Smooth muscle cell (in vitro differentiated cells): ENCODE data around the gene TBL3. TPM values are rescaled to one million over a fixed set of nuclear protein-coding genes. Genes with fewer than 3 reads are reported as not detected.

Experiments
- DNase-seq: peaks from one replicate; lab custom pipeline; 2025; ENCODE audit not compliant: unreplicated experiment; lab: John Stamatoyannopoulos, UW
- H2AFZ ChIP-seq: fragments of 200-600 bp; sonication (generic); 2 replicates; pipeline ENCODE4 v1.6.0; 2016; ENCODE audit warnings: antibody characterized with exemption, low read depth, mild to moderate bottlenecking
- H3F3A ChIP-seq: fragments of 200-600 bp; sonication (generic); 2 replicates; pipeline ENCODE4 v1.6.0; 2017; ENCODE audit warnings: antibody characterized with exemption, low read depth
- H3K27ac ChIP-seq: fragments of 200-600 bp; sonication (generic); 2 replicates; pipeline ENCODE4 v1.5.1; 2016; ENCODE audit warnings: low read depth, mild to moderate bottlenecking
- H3K27me3 ChIP-seq: fragments of 200-600 bp; sonication (generic); 2 replicates; pipeline ENCODE4 v1.6.1; 2016; ENCODE audit warnings: low read depth, mild to moderate bottlenecking
- H3K36me3 ChIP-seq: fragments of 200-600 bp; sonication (generic); 2 replicates; pipeline ENCODE4 v1.5.1; 2016; ENCODE audit warnings: low read depth
- H3K4me1 ChIP-seq: fragments of 200-600 bp; sonication (generic); 2 replicates; pipeline ENCODE4 v1.5.1; 2016; ENCODE audit warnings: low read depth
- H3K4me2 ChIP-seq: fragments of 200-600 bp; sonication (generic); 2 replicates; pipeline ENCODE4 v1.6.0; 2016; ENCODE audit warnings: mild to moderate bottlenecking
- H3K4me3 ChIP-seq: fragments of 200-600 bp; sonication (generic); 2 replicates; pipeline ENCODE4 v1.5.1; 2016; ENCODE audit warnings: mild to moderate bottlenecking
- H3K79me2 ChIP-seq: fragments of 200-600 bp; sonication (generic); 2 replicates; pipeline ENCODE4 v1.6.0; 2016; ENCODE audit warnings: low read depth, mild to moderate bottlenecking
- H3K9ac ChIP-seq: fragments of 200-600 bp; sonication (generic); 2 replicates; pipeline ENCODE4 v1.6.0; 2016; ENCODE audit warnings: low read depth
- H3K9me3 ChIP-seq: fragments of 200-600 bp; sonication (generic); replicated peaks from 2 replicates; pipeline ENCODE4 v1.5.1; 2016; ENCODE audit warnings: low read depth
- H4K20me1 ChIP-seq: fragments of 200-600 bp; sonication (generic); 2 replicates; pipeline ENCODE4 v1.6.0; 2016; ENCODE audit warnings: low read depth
- CTCF ChIP-seq: fragments of 200-600 bp; sonication (generic); IDR thresholded peaks from 2 replicates; pipeline ENCODE4 v1.5.1; 2017; ENCODE audit warnings: borderline replicate concordance, mild to moderate bottlenecking, antibody characterized with exemption; ENCODE audit not compliant: insufficient read depth, poor library complexity, severe bottlenecking
- WGBS: methylation state at CpG from one replicate; pipeline ENCODE4 v1.1.7; 2016; ENCODE audit warnings: low lambda C conversion rate; 5-methylcytosine and 5-hydroxymethylcytosine counted together
- polyA plus RNA-seq: library from polyadenylated mRNA; unstranded; fragments of >200 nt; fragmentation: Nextera tagmentation; extraction: Ambion mirVana; gene quantifications from 2 replicates; pipeline ENCODE4 v1.2.1, GENCODE V29; 2016
- total RNA-seq: library from RNA; depleted of rRNA; stranded (reverse); fragments of >200 nt; gene quantifications from 2 replicates; pipeline ENCODE4 v1.2.3, GENCODE V29; 2014

TBL3 gene
- total and polyA plus RNA-seq, 2 experiments from 2014 or later = 28.5 to 81.7 TPM

- no peak overlapping the region for H2AFZ ChIP-seq
- no peak overlapping the region for H3K9ac ChIP-seq
- H3K4me3 ChIP-seq = peak overlapping the region; percentile 46
Observed at GRCh38 chr16:1990351-1991134, 18.7 kb downstream of the TBL3 start.

GRCh38 chr16:1991135-1991551 is 19.3 kb downstream of the TBL3 start:
- Histone ChIP-seq H2AFZ (no peak overlapping the region), H3K4me2 (peak overlapping the region; percentile 82)
- no peak for DNase-seq

More at GRCh38 chr16:1990351-1991134, 18.7 kb downstream of the TBL3 start:
- WGBS = 6% methylated on average over 45 of the region's 50 CpGs
- peak overlapping the region; percentile 82 for H3K4me2 ChIP-seq
- H3K9me3 ChIP-seq = no peaks in the 10 kb centered on the region
- H3K27me3 ChIP-seq = peaks cover 39% of the 10 kb centered on the region
- H3K27ac ChIP-seq = no peak overlapping the region
- no peaks in the 10 kb centered on the region for H3K79me2 ChIP-seq
- DNase-seq = no peak
- peaks cover 10% of the 10 kb centered on the region for H3K4me1 ChIP-seq
- no peaks in the 10 kb centered on the region for H4K20me1 ChIP-seq
- H3F3A ChIP-seq = peaks cover 13% of the 10 kb centered on the region
- H3K36me3 ChIP-seq = no peaks in the 10 kb centered on the region
- TF ChIP-seq CTCF = no peak

GRCh38 chr16:1991588-1991947 is 19.7 kb downstream of the TBL3 start:
- Histone ChIP-seq H3K36me3 (no peaks in the 10 kb centered on the region), H3K4me3 (peak overlapping the region; percentile 23), H3K27ac (no peak overlapping the region), H3K4me2 (peak overlapping the region; percentile 81), H3K27me3 (peaks cover 39% of the 10 kb centered on the region), H3K9me3 (no peaks in the 10 kb centered on the region), H2AFZ (no peak overlapping the region), H3F3A (peaks cover 24% of the 10 kb centered on the region), H4K20me1 (no peaks in the 10 kb centered on the region), H3K4me1 (peaks cover 10% of the 10 kb centered on the region), H3K79me2 (no peaks in the 10 kb centered on the region), H3K9ac (no peak overlapping the region)
- DNase-seq = no peak
- TF ChIP-seq CTCF = no peak
- 21% methylated on average over 22 of the region's 22 CpGs for WGBS

More at GRCh38 chr16:1991135-1991551, 19.3 kb downstream of the TBL3 start:
- H4K20me1 ChIP-seq = no peaks in the 10 kb centered on the region
- H3K27me3 ChIP-seq = peaks cover 39% of the 10 kb centered on the region
- no peak overlapping the region for H3K9ac ChIP-seq
- H3K4me3 ChIP-seq = peak overlapping the region; percentile 46
- peaks cover 10% of the 10 kb centered on the region for H3K4me1 ChIP-seq
- no peaks in the 10 kb centered on the region for H3K79me2 ChIP-seq
- no peaks in the 10 kb centered on the region for H3K9me3 ChIP-seq
- WGBS = 29% methylated on average over 18 of the region's 18 CpGs
- no peaks in the 10 kb centered on the region for H3K36me3 ChIP-seq
- H3K27ac ChIP-seq = no peak overlapping the region
- TF ChIP-seq CTCF = no peak
- H3F3A ChIP-seq = peaks cover 19% of the 10 kb centered on the region
